Occipital lobe (tissue), 2 donors: Measurements from ENCODE around the gene PXDC1. TPM values are rescaled to one million over a fixed set of nuclear protein-coding genes. Genes with fewer than 3 reads are reported as not detected.
"Not testable (repeated sequence)": the region's sequence is repeated elsewhere in the genome, so short reads cannot be mapped to it uniquely, and the experiment has no call there.

Experiments used
- DNase-seq: peaks from one replicate; lab custom pipeline; 2025; lab: John Stamatoyannopoulos, UW
- total RNA-seq: library from RNA; depleted of rRNA; stranded (reverse); fragments of >200 nt; gene quantifications from one replicate; pipeline ENCODE4 v1.2.3, GENCODE V29; 2014

Gene PXDC1
- total RNA-seq, 1 donor from 2014 or later = 11.1 TPM

DNA sequence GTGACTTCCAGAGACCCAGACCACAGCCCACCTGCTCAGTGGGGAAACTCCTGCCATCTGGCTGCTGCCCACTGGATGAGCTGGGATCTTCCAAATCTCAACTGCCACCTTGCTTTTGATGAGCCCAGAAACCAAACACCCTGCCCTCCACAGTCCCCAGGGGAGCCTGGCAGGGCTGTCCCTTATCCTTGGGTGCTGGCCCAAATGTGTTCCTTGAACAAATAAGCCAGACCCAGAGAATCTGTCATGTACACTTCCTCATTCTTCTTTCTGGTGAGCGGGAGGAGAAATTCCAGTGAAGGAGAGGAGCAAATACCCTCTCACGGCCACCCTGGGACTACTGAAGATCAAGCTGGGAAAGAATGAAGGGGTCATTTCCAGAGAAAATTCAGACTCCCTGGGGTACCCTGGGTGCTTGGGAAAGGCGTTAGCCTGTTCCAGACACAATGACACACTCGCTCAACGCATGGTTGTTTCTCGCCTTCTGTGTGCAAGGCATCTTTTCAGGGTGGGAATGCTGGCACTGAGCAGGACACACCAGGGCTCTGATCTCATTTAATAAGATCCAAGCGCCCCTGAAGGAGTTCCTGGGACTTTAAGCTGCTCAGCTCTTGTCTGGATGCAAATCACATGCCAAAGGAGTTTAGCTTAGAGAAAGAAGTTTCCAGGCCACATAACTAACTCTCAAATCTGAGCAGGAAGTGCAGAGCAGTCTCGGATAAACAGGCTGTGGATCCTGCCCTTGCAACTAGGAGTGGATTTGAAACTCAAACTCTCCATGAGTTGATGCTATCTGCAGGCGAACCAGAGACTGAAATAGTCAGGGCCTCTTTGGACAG is 38.5 kb downstream of the PXDC1 start:
- no peak for DNase-seq

DNA sequence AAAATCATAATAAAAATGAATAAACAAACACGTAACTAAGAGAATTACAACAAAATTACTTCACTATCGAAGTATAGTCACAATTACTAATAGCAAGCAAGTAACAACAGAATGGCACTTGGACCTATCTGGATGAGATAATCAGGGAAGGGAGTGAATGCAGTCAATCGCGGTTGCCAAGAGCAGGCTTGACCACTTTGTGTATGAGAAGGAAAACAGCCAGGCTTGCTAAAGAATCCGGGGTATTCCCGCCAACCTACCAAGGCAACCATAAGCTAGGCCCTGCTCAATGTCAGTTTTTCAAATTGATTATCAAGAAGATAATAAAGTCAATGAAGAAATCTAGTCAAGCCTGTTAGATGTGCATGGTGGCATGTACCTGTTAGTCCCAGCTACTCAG is 39.7 kb downstream of the PXDC1 start:
- DNase-seq = no peak

DNA sequence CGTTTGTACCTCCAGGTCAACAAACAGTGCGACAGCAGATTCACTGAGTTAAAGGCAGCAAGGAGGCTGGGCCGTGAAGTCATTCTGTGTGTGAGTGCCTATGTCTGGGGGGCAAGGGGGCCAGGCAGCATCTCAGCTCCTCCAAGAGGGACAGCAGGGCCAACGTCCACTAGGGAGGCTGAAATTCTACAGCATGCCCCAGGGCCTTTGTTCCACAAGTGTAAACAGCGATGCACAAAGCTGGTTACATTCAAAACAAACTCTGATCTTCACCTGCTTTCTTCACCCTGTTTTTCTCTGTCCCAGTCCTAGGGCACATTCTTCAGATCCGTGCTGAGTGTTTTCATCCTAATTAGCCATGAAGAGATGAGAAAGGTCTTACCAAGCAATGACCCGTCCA is 41.1 kb downstream of the PXDC1 start:
- DNase-seq = no peak

- no peak for DNase-seq
Measured at GRCh38 chr6:3708540-3708939, 43.0 kb downstream of the PXDC1 start.

GRCh38 chr6:3707751-3708412 is 43.6 kb downstream of the PXDC1 start:
- no peak for DNase-seq

GRCh38 chr6:3707024-3707423 is 44.5 kb downstream of the PXDC1 start:
- DNase-seq = no peak

- DNase-seq = no peak
Measured at GRCh38 chr6:3706547-3706946, 45.0 kb downstream of the PXDC1 start.

DNA sequence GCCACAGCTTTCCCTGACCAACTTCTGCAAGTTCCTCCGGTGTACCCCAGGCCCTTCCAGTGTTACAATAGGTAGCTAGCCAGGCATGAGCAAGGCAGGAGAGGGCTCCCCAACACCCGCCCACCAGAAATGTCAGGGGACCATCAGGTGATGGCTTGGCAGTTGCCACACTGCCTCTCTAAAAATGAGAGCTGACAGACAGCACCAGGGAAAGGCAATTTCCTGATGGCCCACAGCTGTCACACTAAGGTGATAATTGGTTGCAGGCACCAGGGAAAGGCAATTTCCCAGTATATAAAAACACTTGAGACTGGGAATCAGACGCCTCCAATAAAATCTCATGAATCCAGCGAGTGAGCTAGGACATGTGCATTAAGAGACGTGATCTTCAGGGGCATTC is 49.9 kb downstream of the PXDC1 start:
- no peak for DNase-seq

- DNase-seq = no peak
Measured at GRCh38 chr6:3699231-3699630, 52.3 kb downstream of the PXDC1 start.

GRCh38 chr6:3698021-3698420 is 53.5 kb downstream of the PXDC1 start:
- DNase-seq = no peak

GRCh38 chr6:3697609-3698008 is 53.9 kb downstream of the PXDC1 start:
- no peak for DNase-seq

DNA sequence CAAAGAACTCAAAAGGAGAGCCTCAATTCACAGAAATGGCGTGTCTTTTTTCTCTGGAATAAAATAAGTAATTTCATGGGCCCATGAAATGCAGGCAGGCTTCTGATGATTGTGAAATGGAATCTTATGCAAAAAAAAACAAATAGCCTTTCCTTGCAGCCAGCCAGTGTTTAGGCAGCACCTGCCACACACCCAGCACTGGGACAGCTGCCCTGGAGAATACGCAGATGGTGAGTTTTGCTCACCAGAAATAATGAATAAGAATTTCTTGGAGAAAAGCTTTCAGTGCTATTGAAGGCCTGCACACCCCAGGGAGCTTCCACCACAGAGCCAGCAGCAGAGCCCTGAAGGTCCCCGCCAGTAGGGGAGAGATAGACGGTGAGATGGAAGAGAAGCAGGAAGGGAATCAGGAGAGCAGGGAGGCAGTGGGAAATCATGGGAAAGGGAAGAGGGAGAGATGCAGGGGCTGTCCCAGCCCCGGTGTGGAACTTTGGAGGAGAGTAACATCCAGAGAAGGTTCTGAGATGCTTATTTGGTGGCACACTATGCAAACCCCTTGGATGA is 54.9 kb downstream of the PXDC1 start:
- no peak for DNase-seq

DNA sequence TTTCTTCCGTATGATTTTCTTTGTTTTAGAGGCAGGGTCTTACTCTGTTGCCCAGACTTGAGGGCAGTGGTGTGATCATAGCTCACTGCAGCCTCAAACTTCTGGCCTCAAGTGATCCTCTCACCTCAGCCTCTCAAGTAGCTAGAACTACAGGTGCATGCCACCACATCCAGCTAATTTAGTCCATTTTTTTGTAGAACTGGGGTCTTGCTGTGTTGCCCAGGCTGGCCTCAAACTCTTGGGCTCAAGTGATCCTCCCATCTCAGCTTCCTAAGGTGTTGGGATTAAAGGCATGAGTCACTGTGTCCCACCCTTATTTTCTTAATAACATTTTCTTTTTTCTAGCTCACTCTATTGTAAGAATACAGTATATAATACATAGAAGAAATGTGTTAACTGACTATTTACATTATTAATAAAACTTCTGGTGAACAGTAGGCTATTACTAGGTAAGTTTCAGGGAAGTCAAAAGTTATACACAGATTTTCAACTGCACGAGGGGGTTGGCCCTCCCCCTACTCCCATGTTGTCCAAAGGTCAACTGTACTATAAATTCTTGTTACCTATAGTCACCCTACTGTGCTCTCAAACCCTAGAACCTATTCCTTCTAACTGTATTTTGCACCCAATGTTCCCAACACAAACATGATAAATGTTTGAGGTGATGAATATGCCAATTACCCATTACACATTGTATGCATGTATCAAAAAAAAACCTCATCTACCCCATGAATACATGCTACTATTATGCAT is 56.3 kb downstream of the PXDC1 start:
- no peak for DNase-seq

- no peak for DNase-seq
Measured at GRCh38 chr6:3693831-3694230, 57.7 kb downstream of the PXDC1 start.

DNA sequence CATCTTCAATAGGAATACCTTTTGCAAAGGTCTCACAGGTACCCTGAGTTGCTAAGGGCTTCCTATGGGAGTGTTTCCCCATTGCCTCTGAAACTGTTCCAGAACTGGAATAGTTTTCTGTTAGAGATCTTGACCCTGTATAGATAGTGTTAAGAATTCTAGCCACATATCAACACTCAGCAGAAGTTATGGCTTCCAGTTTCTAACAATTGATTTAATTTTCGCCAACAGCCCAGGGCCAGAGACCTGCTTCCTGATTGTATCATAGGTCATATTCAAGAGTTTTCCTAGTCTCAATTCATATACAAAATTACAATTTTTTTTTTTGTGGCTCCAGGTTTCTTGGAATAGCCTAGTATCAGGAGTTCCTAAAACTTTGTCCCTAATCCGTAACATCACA is 61.0 kb downstream of the PXDC1 start:
- no peak for DNase-seq

DNA sequence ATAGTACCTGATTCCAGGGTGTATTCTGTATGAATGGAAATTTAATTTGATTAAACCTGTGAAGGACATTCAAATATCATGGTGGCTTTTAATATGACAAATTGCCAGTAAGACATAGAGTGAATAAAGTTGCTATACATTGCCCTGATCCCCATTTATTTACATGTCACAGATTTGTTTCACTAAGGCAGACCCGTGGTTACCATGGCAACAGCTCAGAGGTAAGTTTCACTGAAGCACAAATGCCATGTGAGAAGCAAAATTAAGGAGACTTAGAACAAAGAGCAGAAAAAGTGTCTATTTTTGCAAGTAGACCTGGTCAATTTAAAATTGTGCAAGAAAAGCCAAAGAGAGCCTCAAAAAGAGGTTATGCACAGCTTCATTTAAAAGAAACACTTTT is 63.7 kb downstream of the PXDC1 start:
- no peak for DNase-seq

DNA sequence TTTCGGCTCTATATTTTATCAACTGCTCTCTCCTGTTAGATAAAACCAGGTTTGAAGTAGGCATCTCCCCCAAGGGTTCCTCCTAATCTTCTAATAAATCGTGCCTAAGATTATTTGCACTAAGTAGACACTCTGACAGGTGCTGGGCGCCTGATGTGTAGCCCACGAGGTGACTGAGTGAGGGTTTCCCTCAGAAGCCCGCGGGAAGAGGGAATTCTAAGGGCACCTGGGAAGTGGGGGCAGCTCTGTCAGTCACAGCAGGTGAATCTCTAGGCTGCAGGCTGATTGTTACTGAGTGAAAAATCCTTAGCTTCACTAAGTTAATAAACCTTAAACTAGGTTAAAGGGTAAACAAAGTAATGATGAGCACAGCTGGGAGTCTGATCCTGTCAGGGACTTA is 68.2 kb downstream of the PXDC1 start:
- no peak for DNase-seq

DNA sequence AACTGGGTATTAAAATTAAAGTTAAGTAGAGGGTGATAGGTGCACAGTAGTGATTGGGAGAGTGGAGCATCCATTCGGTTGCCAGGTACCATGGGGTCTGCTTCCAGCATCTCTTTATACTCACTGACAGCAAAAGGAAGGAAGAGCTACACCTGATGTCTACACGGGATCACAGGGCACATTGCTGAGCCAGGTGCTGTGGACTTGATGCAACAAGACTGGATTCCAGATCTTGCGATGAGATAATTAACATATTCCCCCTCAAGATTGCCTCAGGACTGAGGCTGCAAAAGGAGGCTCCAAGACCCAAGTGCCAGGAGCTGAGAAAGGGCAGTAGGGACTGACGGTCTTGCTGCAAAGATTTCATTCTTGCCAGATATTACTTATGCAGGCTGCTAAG is 72.6 kb downstream of the PXDC1 start:
- DNase-seq = no peak

GRCh38 chr6:3677751-3678150 is 73.8 kb downstream of the PXDC1 start:
- DNase-seq = not testable (repeated sequence)

DNA sequence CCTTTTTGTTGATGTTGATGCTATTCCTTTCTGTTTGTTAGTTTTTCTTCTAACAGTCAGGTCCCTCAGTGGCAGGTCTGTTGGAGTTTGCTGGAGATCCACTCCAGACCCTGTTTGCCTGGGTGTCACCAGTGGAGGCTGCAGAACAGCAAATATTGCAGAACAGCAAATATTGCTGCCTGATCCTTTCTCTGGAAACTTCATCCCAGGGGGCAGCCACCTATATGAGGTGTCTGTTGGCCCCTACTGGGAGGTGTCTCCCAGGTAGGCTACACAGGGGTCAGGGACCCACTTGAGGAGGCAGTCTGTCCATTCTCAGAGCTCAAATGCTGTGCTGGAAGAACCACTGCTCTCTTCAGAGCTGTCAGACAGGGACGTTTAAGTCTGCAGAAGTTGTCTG is 74.2 kb downstream of the PXDC1 start:
- not testable (repeated sequence) for DNase-seq
